ENCODE measurements around the gene WFDC10A.
"Not testable (repeated sequence)": the region's sequence is repeated elsewhere in the genome, so short reads cannot be mapped to it uniquely, and the experiment has no call there.

WFDC10A gene

DNA sequence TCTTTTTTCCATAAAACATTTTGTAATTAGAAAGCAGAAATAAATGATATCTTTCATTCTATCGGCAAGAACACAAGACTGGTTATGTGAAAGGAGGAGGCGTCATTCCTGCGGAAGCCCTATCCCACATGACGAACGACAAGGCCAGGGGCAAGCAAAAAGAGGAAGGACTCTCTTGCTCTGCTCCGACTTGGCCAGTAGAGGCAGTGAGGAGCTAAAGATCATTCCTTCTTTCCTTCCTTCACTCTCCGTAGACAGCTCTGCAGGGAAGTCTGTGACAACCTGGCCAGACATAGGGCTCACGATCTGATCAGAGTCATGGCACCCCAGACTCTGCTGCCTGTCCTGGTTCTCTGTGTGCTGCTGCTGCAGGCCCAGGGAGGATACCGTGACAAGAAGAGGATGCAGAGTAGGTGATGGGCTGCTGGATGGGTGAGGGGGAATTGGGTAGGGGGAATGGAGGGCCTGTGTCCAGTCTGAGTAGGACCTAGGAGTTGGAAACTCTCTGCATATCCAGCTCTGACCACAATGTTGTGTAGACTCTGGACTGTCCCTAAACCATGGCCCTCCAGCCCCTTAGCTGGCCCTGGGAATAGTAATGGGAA lies at the start of gene WFDC10A:
Gene WFDC10A (plus strand): TSS at position 244 of the 605 bp plus-strand sequence. CDS start 75 bp downstream, at position 319.
- peak; percentile 46 for DNase-seq

DNA sequence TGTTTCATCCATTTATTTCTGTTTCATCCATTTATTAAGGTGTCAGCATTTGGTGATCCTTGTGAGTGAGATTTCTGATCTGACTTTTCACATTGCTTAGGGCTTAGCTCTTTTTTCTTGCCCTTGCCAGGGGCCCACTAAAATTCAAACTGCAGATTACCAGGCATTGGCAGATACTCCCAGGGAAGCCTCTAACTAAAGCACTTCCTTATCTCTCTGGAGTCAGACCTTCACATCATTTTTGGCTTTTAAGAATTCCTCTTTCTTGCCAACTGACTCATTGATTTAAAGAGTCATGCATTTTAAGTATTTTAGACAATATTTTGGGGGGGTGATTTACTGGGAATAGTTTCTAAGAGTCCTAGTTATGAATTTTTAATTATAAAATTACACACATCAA lies 47.8 kb upstream of the WFDC10A start:
- DNase-seq, result no peak

DNA sequence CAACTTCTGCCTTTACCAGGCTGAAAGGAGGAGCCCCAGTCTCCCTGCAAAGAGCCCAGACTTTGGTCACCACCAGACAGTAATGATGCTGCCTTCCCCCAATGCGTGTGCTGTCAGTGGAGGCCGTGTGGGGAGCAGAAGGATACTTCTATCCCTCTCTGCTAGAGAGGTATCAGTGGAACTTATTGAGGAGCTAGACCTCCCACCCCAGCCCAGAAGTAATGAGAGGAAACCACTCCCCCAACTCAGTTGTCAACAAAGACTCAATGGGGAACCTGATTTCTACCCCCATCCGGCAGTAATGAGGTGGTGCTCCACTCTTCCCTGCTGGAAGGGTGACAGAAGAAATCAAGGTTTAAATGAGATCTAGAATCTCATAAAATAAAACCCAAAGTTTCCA lies 46.0 kb upstream of the WFDC10A start:
- DNase-seq, result no peak

DNA sequence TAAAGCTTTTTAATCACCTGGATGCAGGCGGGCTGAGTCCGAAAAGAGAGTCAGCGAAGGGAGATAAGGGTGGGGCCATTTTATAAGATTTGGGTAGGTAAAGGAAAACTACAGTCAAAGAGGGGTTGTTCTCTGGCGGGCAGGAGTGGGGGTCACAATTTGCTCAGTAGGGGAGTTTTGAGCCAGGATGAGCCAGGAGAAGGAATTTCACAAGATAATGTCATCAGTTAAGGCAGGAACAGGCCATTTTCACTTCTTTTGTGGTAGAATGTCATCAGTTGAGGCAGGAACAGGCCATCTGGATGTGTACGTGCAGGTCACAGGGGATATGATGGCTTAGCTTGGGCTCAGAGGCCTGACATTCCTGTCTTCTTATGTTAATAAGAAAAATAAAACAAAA lies 45.2 kb upstream of the WFDC10A start:
- DNase-seq, result not testable (repeated sequence)

DNA sequence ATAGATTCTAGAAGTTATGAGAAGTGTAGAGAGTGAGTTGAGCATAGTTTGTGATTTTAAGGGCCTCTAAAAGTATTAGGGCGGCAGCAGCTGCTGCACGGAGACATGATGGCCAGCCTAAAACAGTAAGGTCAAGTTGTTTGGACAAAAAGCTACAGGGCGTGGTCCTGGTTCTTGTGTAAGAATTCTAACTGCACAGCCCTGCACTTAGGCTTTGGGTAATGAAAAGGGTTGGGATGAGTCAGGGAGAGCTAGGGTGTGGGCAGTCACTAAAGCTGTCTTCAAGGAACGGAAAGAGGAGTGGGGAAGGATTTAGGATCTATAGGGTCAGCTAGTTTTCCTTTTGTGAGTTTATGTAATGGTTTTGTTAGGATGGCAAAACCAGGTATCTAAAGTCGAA lies 43.6 kb upstream of the WFDC10A start:
- DNase-seq, result not testable (repeated sequence)

DNA sequence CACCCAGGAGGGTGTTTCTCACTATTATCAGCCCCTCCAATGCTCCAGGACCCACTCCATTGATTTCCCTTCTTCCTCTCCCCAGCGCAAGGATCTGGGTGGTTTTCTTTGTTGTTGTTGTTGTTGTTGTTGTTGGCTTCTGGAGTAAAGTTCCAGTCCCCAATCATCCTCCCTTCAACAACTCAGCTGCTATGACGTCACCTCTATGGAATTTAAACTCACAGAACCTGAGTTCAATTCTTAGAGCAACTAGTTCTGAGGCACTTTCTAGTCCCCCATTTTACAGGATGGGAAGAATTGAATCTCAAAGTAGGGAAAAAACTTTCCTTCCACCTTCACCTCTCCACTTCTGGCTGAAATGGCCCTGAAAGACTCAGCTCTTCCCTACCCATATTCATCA lies 40.7 kb upstream of the WFDC10A start:
- DNase-seq, result no peak

DNA sequence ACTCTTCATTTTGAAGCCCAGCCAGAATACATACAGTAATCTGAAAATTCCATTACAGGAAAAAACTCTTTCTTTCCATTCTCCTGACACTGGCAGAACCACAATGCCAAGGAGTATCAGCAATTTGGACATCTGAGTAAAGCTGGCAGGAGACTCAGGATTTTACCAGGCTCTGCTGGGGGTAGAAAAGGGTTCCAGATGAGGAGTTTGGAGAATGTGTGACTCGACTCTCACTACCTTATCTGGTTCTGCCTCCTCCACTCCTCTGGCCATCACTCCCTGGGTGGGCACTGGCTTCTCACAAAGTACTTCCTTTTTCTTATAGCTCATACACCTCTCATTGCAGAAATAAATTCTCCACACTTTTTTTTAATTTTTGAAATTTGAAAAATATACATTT lies 39.8 kb upstream of the WFDC10A start:
- no peak for DNase-seq

DNA sequence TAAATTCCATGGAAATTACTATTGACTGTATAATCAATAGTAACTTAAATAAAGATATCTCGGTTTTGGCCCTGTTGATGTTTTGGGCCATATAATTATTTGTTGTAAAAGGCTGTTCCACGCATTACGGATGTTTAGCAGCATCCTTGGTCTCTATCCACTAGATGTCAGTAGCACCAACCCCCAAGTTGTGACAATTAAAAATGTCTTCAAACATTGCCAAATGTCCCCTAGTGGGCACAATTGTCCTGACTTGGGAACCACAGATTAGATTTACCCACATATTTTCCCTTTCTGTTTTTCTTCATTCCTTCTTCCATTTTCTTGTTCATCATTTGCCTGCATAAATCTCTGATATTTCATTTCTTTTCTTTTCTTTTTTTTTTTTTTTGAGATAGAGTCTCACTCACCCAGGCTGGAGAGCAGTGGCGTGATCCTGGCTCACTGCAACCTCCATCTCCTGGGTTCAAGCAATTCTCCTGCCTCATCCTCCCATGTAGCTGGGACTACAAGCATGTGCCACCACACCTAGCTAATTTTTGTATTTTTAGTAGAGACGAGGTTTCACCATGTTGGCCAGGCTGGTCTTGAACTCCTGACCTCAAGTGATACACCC lies 36.9 kb upstream of the WFDC10A start:
- peak; percentile 64 for DNase-seq

DNA sequence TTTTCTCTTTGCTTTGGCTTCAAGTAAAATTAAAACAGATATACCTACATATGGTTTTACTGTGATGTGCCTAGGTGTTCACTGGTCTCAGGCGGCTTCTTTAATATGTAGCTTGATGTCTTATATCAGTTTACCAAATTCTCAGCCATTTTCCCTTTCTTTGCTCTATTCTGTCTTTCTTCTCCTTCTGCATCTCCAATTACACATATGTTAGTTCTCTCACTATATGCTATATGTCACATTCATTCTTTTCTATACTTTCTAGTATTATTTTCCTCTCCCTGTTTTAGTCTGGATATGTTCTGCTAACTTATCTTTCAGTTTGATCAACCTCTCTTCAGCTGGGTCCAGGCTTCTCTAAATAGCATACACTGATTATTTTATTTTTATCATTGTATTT lies 36.0 kb upstream of the WFDC10A start:
- DNase-seq, result no peak

DNA sequence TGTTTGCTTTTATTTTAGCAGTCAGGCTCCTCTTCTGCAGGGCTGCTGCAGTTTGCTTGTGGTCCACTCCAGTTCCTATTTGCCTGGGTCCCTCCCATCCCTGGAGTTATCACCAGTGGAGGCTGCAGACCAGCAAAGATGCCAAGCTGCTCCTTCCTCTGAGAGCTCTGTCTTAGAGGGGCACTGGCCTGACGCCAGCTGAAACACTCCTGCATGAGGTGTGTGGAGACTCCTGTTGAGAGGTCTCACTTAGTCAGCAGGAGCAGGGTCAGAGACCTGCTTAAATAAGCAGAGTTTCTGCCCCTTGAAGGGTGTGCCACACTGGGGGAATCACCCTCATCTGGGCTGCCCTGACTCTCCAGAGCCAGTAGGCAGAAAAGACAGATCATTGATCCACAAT lies 34.3 kb upstream of the WFDC10A start:
- no peak for DNase-seq

DNA sequence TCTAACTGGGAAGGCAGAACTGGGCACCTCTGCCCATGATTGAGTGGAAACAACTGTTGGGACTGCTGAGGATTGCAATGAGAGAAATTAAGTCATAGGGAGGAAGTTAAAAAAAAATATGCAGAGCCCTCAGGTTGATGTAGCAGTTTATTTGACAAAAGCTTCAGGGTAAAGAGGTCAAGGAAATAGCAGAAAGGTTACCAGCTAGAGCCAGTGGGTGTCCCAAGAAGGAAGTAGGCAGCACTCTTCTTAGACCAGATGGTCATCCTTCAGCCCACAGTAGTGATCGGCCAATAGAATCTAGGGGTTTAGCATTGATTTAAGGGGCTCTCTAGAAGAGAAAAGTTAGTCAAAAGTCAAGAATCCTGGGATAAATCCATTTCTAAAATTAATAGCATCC lies 21.7 kb upstream of the WFDC10A start:
- DNase-seq, result no peak

DNA sequence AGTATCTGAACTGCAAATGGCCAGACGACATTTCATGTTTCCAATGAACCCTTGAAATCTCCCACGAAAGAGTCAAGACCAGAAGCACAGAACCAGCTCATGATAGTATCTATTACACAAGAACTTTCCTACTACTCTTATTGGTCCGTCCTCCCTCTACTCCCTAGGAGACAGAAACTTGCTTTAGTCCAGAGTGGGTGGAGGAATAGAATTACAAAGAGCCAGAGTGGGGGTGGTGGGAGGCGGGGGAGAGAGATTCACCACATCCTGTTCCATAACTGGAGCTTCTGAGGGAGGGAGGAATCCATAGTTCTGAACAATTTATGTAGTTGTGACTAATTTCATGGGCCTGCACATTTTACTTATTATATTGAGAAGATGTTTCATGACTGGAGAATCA lies 18.5 kb upstream of the WFDC10A start:
- peak; percentile 51 for DNase-seq

DNA sequence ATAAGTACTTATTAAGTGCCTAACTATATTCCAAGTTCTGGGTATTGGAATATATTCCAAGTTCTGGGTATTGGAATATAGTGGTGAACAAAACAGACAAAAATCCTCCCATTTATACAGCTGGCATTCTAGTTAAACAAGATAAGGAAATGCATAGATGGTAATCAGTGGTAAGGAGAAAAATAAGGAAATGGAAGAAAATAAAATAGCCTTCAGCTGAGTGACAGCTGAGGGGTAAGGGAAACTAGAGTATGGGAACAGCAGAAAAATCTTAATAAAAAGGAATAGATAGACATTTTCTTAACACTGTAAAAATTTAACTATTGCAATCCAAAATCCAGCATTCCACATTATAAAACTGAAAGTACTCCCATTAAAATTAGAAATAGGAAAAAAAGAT lies 17.2 kb upstream of the WFDC10A start:
- no peak for DNase-seq

DNA sequence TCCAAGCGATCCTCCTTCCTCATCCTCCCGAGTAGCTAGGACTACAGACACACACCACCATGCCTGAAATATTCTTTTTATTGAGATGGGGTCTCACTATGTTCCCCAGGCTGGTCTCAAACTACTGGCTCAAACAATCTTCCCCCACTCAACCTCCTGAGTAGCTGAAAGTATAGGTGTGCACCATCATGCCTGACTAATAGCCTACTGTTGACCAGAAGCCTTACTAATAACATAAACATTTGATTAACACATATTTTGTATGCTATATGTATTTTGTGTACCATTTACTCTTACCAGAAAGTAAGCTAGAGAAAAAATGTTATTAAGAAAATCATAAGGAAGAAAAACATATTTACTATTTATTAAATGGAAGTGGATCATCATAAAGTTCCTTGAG lies 11.9 kb upstream of the WFDC10A start:
- DNase-seq, result no peak

DNA sequence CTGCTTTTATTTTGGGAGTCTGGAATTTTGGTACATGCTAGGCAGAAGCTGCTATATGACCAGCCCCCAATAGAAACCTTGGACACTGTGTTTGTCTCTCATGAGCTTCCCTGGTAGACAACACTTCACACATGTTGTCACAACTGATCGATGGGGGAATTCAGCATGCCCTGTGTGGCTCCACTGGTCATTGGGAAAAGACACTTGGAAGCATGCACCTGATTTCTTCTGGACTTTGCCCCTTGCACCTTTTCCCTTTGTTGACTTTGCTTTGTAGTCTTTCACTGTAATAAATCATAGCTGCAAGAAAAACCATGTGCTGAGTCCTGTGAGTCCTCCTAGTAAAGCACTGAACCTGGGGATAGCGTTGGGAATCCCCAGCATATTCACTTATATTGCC lies 7.9 kb upstream of the WFDC10A start:
- no peak for DNase-seq

DNA sequence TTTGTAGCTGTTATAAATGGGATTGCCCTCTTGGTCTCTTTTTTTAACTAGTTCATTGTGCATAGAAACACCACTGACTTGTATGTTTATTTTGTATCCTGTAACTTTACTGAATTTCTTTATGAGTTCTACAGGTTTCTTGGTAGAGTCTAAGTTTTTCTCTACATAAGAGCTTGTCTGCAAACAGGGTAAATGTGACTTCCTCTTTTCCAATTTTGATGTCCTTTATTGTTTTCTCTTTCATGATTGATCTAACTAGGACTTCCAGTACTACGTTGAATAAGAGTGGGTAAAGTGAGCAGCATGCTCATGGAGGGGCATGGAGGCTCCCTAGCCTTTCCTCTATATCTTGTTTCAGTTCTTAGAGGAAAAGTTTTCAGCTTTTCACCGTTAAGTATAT lies 3.0 kb upstream of the WFDC10A start:
- DNase-seq, result no peak

DNA sequence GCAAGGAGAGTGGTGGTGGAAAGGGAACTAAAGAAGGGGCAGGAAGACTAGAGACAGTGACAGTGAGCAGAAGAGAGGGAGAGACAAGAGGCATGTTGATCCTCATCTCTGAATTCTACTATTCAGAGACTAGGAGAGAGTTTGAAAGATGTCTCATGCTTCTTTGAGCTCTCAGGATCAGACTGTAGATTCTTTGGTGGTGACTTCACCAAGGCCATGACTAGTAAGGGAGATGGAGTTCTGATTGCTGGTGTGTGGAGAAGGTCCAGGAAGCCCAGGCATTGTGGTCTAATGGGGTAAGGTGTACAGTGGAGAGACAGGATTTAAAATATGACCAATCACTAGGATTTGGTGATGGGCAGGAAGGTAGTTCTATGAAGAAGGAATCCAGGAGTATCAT lies 832 bp downstream of the WFDC10A start:
- DNase-seq, result no peak

DNA sequence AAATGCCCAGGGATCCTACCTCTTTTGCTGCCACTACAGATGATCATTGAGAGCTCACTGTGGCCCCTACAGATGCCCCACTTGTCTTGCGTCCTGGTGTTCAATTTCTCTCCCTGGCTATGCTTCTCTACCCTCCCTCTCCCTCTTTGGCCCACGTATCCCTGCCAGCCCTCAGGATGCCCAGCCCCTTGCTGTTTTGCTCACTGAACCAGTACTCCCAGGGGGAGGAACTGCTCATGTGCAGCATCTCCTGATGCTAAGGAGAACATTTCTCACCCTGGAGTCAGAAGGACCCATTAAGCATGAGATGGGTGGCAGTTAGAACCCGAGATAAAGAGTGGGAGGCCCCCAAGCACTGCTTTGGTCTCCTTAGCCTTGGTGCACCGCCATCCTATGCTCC lies 1.6 kb downstream of the WFDC10A start, which contains the start of gene WFDC9:
Gene WFDC9 (minus strand): TSS at position 101 of the 400 bp plus-strand sequence. CDS start 21,103 bp downstream, outside the sequence.
- DNase-seq, result no peak

DNA sequence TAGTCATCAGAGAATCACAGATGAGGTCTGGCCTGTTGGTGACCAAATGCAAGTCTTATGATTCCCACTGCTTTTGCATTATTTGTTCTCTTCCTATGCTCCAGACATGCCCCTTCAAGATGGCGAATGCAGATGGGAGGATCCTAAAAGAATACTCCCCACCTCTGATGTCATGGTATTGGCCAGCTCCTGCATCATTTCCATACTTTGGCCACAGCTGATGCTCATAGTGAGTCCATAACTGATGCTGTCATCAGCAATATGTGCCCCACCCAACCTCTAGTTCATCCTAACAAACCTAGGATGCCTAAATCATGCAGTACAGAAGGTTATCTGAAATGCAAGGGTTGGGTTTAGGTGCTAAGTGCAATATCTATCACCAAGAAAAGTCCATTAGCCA lies 7.0 kb downstream of the WFDC10A start:
- DNase-seq, result no peak

DNA sequence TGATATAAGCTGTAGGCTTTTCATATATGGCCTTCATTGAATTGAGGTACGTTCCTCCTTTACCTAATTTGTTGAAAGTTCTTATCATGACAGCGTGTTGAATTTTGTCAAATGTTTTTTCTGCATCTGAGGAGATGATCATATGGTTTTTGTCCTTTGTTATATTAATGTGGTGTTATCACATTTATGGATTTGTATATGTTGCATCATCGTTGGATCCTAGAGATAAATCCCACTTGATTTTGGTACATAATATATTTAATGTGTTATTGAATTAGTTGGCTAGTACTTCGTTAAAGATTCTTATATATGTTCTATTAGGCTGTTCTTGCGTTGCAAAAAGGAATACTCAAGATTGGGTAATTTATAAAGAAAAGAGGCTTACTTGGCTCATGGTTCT lies 10.1 kb downstream of the WFDC10A start:
- DNase-seq, result no peak

DNA sequence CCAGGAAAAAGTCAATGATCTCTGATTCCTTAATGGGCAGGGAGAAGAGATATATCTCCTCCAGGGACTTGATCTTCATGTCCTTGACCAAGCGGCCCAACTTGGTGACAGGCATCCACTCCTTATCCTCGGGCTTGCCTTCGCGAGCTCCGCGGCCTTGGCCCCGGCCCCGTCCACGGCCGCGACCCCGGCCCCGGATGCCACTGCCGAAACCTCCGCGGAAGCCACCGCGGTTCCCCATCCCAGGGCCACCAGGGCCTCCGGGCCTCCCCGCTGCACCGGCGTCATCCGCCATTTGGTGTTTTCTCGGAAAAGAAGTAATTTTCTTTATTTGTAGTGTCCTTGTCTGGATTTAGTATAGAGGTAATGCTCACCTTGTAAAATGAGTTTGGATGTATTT lies 11.5 kb downstream of the WFDC10A start:
- DNase-seq, result not testable (repeated sequence)

DNA sequence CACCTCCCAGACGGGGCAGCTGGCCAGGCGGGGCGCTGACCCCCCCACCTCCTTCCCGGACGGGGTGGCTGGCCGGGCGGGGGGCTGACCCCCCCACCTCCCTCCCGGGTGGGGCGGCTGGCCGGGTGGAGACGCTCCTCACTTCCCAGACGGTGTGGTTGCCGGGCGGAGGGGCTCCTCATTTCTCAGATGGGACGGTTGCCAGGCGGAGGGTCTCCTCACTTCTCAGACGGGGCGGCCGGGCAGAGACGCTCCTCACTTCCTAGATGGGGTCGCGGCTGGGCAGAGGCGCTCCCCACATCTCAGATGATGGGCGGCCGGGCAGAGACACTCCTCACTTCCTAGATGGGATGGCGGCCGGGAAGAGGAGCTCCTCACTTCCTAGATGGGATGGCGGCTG lies 16.3 kb downstream of the WFDC10A start:
- not testable (repeated sequence) for DNase-seq

DNA sequence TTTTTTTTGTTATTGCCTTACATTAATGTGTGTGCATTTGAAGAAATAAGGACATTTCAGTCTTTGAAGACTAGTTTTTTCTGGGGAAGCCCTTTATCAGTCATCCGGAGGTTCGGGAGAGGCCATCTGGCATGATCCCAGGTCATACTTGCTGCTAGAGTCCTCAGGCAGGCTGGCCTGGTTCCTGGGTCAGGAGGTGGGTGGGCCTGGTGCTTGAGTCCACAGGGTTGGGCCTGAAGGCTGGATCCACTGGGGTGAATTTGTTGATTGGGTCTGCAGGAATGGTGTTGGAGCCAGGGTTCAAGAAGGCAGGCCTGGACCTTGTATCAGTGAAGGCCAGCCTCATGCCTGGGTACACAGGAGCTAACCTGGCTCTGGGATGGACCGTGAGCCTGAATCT lies 17.3 kb downstream of the WFDC10A start:
- no peak for DNase-seq

DNA sequence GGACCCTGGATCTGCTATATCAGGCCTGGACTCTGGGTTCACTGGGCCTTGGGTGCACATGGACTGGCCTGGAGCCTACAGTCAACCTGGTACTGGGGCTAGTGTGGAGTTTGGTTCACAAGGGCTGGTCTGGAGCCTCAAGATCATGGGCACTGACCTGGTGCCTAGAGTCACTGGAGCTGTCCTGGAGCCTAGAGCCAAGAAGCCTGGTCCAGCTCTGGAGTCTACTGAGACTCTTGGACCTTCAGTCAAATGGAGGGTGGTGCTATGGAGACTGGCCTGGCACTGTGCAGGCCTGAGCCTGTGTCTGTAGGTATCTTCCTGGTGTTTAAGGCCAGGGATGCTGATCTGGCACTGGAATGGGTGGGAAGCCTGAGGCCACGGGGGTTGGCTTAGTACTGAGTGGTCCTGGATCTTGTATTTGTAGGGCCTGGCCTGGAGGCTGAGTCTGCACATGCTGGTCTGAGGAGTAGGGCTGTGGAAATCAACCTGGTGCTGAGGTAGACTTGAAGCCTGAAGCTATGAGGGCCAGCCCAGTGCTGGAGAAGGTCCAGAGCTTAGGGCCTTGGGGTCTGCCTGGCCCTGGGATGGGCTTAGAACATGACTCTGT lies 18.0 kb downstream of the WFDC10A start:
- no peak for DNase-seq
